LNCaP clone FGC (cell line): ENCODE results near the gene OR2AK2.

Source experiments
- DNase-seq: peaks from one replicate; pipeline ENCODE4 v3.0.0-alpha.2; 2011; ENCODE audit warnings: low read depth
- H3K4me3 ChIP-seq: 2 replicates; pipeline ENCODE4 v1.5.1; 2011; ENCODE audit warnings: mild to moderate bottlenecking, low read depth, low read length, control low read depth
- TF ChIP-seq, protein P1 (sequence below): IDR thresholded peaks from 2 replicates; pipeline ENCODE4 v1.5.1; 2012; ENCODE audit warnings: mild to moderate bottlenecking; ENCODE audit not compliant: control insufficient read depth, insufficient read depth; ENCODE audit errors: extremely low read depth

OR2AK2 gene

DNA sequence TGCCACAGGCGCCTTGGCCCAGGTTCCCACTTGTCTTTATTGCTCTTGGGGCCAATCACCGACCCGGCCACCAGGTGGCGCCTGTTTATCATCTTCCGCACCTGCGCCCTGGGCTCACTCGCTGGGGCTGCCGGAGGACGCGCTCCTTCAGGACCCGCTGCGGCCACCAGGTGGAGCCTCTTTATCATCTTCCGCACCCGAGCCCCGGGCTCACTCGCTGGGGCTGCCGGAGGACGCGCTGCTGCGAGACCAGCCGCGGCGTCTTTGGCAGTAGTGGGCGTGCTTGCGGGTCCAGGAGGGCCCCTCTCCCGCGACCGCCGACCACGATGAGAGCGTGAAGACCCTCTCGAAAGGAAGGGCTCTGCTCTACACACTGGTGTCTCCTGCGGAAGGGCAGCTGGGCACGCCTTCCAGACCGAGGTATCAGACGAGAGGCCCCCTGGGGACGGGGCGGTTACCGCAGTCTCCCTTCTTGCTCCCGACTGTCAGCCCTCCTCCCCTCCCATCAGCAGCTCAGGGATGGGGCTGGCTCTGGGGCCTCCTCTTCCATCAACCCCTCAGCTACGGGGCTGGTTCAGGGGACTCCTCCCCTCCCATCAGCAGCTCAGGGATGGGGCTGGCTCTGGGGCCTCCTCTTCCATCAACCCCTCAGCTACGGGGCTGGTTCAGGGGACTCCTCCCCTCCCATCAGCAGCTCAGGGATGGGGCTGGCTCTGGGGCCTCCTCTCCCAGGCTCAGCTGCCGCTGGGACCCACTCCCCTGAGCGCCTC lies 27.9 kb upstream of the OR2AK2 start:
- H3K4me3 ChIP-seq: peak overlapping the region; percentile 34; the same call in 1 of the 2 replicates
- peak; percentile 22 for DNase-seq
- TF ChIP-seq, protein P1, sequence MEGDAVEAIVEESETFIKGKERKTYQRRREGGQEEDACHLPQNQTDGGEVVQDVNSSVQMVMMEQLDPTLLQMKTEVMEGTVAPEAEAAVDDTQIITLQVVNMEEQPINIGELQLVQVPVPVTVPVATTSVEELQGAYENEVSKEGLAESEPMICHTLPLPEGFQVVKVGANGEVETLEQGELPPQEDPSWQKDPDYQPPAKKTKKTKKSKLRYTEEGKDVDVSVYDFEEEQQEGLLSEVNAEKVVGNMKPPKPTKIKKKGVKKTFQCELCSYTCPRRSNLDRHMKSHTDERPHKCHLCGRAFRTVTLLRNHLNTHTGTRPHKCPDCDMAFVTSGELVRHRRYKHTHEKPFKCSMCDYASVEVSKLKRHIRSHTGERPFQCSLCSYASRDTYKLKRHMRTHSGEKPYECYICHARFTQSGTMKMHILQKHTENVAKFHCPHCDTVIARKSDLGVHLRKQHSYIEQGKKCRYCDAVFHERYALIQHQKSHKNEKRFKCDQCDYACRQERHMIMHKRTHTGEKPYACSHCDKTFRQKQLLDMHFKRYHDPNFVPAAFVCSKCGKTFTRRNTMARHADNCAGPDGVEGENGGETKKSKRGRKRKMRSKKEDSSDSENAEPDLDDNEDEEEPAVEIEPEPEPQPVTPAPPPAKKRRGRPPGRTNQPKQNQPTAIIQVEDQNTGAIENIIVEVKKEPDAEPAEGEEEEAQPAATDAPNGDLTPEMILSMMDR: peak; percentile 67

DNA sequence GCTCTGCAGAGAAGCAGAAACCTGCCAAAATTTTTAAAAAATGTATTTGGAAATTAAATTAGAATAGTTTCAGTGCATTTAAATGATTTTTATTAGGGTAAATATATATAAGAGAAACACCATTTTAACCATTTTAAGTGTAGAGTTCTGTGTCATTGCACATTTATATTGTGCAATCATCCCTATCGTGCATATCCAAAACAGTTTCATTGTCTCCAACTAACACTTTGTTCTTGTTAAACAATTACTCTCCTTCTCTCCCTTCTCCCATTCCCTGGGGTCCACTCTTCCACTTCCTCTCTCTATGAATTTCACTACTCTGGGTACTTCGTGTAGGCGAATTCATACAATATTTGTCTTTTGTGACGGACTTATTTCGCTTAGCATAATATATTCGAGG lies 22.4 kb upstream of the OR2AK2 start:
- TF ChIP-seq, protein P1: no peak
- H3K4me3 ChIP-seq: no peak overlapping the region
- DNase-seq: no peak

DNA sequence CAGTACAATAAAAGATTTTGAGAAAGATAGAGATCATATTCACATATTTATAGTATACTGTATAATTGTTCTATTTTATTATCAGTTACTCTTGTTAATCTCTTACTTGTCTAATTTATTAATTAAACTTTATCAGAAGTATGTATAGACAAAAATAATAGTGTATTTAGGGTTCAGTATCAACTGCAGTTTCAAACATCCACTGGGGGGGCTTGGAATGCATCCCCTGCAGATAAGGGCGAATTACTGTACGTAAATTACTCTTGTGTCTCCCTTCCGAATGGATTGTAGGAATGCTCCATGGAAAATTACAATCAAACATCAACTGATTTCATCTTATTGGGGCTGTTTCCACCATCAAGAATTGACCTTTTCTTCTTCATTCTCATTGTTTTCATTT lies 16.5 kb upstream of the OR2AK2 start, which contains the start of gene OR2L8:
Gene OR2L8 (plus strand): TSS at position 301 of the 400 bp plus-strand sequence. CDS start 0 bp downstream, at position 301.
- DNase-seq: no peak
- TF ChIP-seq, protein P1: no peak
- H3K4me3 ChIP-seq: no peak within 1 kb of the TSS

DNA sequence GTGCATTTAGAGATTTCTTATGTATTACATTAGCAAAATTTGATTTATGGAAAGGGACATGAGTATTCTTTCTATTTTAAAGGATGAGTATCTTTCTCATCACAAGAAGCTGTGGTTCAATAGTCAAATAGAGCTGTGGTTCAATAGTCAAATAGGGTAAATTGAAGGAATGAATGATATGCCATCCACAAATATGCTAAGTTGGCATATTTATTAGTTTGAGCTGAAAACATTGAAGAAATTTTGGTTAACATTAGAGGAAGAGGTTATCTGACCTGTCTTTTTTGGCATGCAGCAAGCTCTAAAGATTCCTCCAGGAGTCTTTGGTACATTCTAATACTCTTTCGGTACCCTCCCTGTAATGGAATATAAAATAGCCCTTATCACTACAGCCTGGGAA lies 11.6 kb upstream of the OR2AK2 start:
- DNase-seq: no peak
- TF ChIP-seq, protein P1: no peak

DNA sequence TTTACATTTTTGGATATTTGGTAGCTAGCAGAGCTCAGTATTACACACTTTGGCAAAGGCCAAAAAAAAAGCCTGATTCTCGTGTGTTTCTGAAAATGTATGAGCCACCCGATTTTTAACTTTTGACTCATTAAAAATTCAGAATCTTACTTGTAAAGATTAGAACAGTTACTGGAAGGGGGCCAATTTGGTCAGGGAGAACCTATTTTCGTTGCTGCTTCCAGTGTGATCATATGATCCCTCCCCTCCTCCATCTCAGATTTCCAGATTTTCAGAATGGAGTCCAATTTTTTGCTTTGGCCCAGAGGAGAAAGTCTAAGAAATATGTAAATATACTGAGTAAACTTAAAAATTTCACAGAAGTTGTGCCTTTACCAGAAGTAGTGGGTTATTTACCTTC lies 3.2 kb upstream of the OR2AK2 start:
- no peak overlapping the region for H3K4me3 ChIP-seq
- no peak for DNase-seq
- TF ChIP-seq, protein P1: no peak

More for the DNA sequence above, 11.6 kb upstream of the OR2AK2 start:
- H3K4me3 ChIP-seq: no peak overlapping the region

DNA sequence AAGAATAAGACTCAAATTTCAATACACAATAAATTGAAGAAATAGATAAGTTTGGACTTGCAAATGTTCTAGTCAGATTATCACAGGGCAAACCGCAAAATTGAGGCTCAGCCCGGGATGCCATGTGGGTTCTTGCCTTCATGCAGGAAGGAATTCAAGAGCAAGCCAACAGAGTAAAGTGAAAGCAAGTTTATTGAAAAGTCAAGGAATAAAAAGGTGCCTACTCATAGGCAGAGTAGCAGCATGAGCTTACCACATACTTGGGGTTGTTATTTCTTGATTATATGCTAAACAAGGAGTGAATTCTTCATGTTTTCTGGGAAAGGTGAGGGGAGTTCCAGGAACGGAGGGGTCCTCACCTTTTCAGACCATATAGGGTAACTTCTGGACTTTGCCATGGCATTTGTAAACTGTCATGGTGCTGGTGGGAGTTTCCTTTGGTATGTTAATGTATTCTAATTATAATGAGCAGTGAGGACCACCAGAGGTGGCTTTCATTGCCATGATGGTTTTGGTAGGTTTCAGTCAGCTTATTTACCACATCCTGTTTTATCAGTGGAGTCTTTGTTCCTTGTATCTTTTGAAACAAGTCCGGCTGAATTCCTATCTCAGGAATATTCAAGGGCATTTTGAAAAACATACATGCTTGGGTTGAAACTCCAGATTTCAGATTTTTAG lies 2.0 kb upstream of the OR2AK2 start:
- no peak overlapping the region for H3K4me3 ChIP-seq
- no peak for DNase-seq
- TF ChIP-seq, protein P1: no peak
